Measurements from ENCODE around the gene FNDC5.

Gene FNDC5

GRCh38 chr1:32864375-32865019, 6.2 kb downstream of the FNDC5 start:
- no peak for DNase-seq (ENCODE audit: low read depth)

GRCh38 chr1:32863881-32864245, 6.8 kb downstream of the FNDC5 start:
- no peak for DNase-seq (ENCODE audit: low read depth)

GRCh38 chr1:32863218-32863880, 7.4 kb downstream of the FNDC5 start:
- no peak for DNase-seq (ENCODE audit: low read depth)

GRCh38 chr1:32861904-32862695, 8.6 kb downstream of the FNDC5 start:
- peak; percentile 51 for DNase-seq (ENCODE audit: low read depth)

GRCh38 chr1:32860566-32860965, 10.1 kb downstream of the FNDC5 start:
- no peak for DNase-seq (ENCODE audit: low read depth)

- DNase-seq (ENCODE audit: low read depth), result no peak
Observed at GRCh38 chr1:32859915-32860314, 10.8 kb downstream of the FNDC5 start.

GRCh38 chr1:32858791-32859190, 11.9 kb downstream of the FNDC5 start:
- DNase-seq (ENCODE audit: low read depth), result no peak

- no peak for DNase-seq (ENCODE audit: low read depth)
Observed at GRCh38 chr1:32858136-32858535, 12.6 kb downstream of the FNDC5 start.

GRCh38 chr1:32855861-32856617, 14.7 kb downstream of the FNDC5 start:
- DNase-seq (ENCODE audit: low read depth), result no peak

GRCh38 chr1:32848354-32849063, 22.2 kb downstream of the FNDC5 start:
- no peak for DNase-seq (ENCODE audit: low read depth)

GRCh38 chr1:32831878-32832277, 38.8 kb downstream of the FNDC5 start:
- no peak for DNase-seq (ENCODE audit: low read depth)

GRCh38 chr1:32830092-32830852, 40.4 kb downstream of the FNDC5 start:
- no peak for DNase-seq (ENCODE audit: low read depth)

- peak; percentile 20 for DNase-seq (ENCODE audit: low read depth)
Observed at GRCh38 chr1:32828341-32828740, 42.4 kb downstream of the FNDC5 start.

- DNase-seq (ENCODE audit: low read depth), result no peak
Observed at GRCh38 chr1:32825181-32825580, 45.5 kb downstream of the FNDC5 start.

GRCh38 chr1:32818804-32819541, 51.7 kb downstream of the FNDC5 start:
- no peak for DNase-seq (ENCODE audit: low read depth)

- peak; percentile 79 for DNase-seq (ENCODE audit: low read depth)
Observed at GRCh38 chr1:32817815-32818786, 52.6 kb downstream of the FNDC5 start.

GRCh38 chr1:32817159-32817814, 53.4 kb downstream of the FNDC5 start, which contains the start of the genes S100PBP and YARS1:
Gene S100PBP, plus strand, starts transcription at chr1:32817653. Its CDS starts 8,447 bp downstream, at chr1:32826100.
Gene YARS1, minus strand, starts transcription at chr1:32817358. Its CDS starts 114 bp downstream, at chr1:32817244.
- DNase-seq (ENCODE audit: low read depth), result peak; percentile 98

- DNase-seq (ENCODE audit: low read depth), result peak; percentile 55
Observed at GRCh38 chr1:32816676-32817158, 54.0 kb downstream of the FNDC5 start.
